GM12878 (cell line): ENCODE measurements around the gene RPS8. TPM values are rescaled to one million over a fixed set of nuclear protein-coding genes. Genes with fewer than 3 reads are reported as not detected.

Experiments used
- ATAC-seq: fragments of 200-7000 bp; cut with Tn5 transposase; 3 replicates; pipeline ENCODE4 v1.9.1; 2020; ENCODE audit warnings: mild to moderate bottlenecking, moderate library complexity
- BruUV-seq: library from RNA; stranded (reverse); fragments of 400-500 nt; replicated peaks from 2 replicates; lab custom pipeline; 2021; lab: Mats Ljungman, UMichigan
- CTCF ChIA-PET: fragments of 300-600 bp; sonication (Branson Sonifier 250); formaldehyde crosslinking; extraction: SDS; loops from one replicate; lab custom pipeline; 2021; ENCODE audit warnings: inconsistent platforms; lab: Yijun Ruan, JAX
- POLR2A ChIA-PET: fragments of 350-600 bp; formaldehyde crosslinking; extraction: SDS; loops from one replicate; lab custom pipeline; 2021; ENCODE audit warnings: inconsistent platforms; lab: Charles Lee
- RAD21 ChIA-PET: fragments of 300-600 bp; sonication (Branson Sonifier 250); formaldehyde crosslinking; loops from one replicate; lab custom pipeline; 2023; ENCODE audit warnings: antibody characterized with exemption; ENCODE audit not compliant: unreplicated experiment; lab: Charles Lee
- SMC1A ChIA-PET: fragments of 300-600 bp; sonication (Branson Sonifier 250); formaldehyde crosslinking; loops from one replicate; lab custom pipeline; 2023; ENCODE audit not compliant: unreplicated experiment, uncharacterized antibody; lab: Charles Lee
- DNase-seq: peaks from one replicate; pipeline ENCODE4 v3.0.0-alpha.2; 2011; ENCODE audit warnings: low read depth, low spot score
- FAIRE-seq: peaks from 3 replicates; lab custom pipeline; 2011; peaks lifted over from hg19 to GRCh38; lab: Jason Lieb, UNC
- H2AFZ ChIP-seq: 2 replicates; pipeline ENCODE4 v1.6.0; 2011; ENCODE audit warnings: low read depth, low read length, control low read depth; ENCODE audit not compliant: control insufficient read depth
- H3K27ac ChIP-seq: 2 replicates; pipeline ENCODE4 v1.5.1; 2011; ENCODE audit warnings: control low read depth; ENCODE audit not compliant: control insufficient read depth, insufficient read depth
- H3K27me3 ChIP-seq, 2 experiments: replicated peaks in 1 of 2; 2 replicates each; pipeline versions ENCODE4 v1.6.0 to v1.6.1; 2011; ENCODE audit warnings: low read length in 1 of 2; ENCODE audit not compliant: control insufficient read depth in 2 of 2, insufficient read depth in 2 of 2
- H3K36me3 ChIP-seq, 2 experiments: 2 replicates each; pipeline ENCODE4 v1.5.1; 2011; ENCODE audit warnings: low read length in 1 of 2; ENCODE audit not compliant: control insufficient read depth in 2 of 2, insufficient read depth in 2 of 2
- H3K4me1 ChIP-seq: 2 replicates; pipeline ENCODE4 v1.6.1; 2011; ENCODE audit warnings: mild to moderate bottlenecking, low read length, moderate library complexity, mixed read lengths; ENCODE audit not compliant: control insufficient read depth, insufficient read depth
- H3K4me2 ChIP-seq: 2 replicates; pipeline ENCODE4 v1.6.0; 2011; ENCODE audit warnings: control low read depth; ENCODE audit not compliant: control insufficient read depth, insufficient read depth
- H3K4me3 ChIP-seq: fragments of 200-600 bp; sonication (generic); 2 replicates; pipeline ENCODE4 v1.5.1; 2016
- H3K79me2 ChIP-seq: 2 replicates; pipeline ENCODE4 v1.6.0; 2011; ENCODE audit warnings: low read length; ENCODE audit not compliant: control insufficient read depth, insufficient read depth
- H3K9ac ChIP-seq: 2 replicates; pipeline ENCODE4 v1.8.0; 2011; ENCODE audit warnings: low read length, control low read depth, mixed read lengths; ENCODE audit not compliant: control insufficient read depth, insufficient read depth
- H3K9me3 ChIP-seq: replicated peaks from 3 replicates; pipeline ENCODE4 v1.5.1; 2011; ENCODE audit warnings: mild to moderate bottlenecking, low read length; ENCODE audit not compliant: control insufficient read depth, insufficient read depth
- H4K20me1 ChIP-seq: 2 replicates; pipeline ENCODE4 v1.6.0; 2011; ENCODE audit not compliant: control insufficient read depth, insufficient read depth
- CEBPB ChIP-seq, 2 experiments: fragments of 150-350 bp in 1 of 2; IDR thresholded peaks; 2 replicates each; pipeline ENCODE4 v1.6.1; 2012 to 2014; ENCODE audit warnings: low read depth in 2 of 2, low read length in 2 of 2, borderline replicate concordance in 1 of 2, inconsistent platforms in 1 of 2
- EGR1 ChIP-seq, 2 experiments: IDR thresholded peaks; 1 replicate in 1 of 2; 2 replicates in 1 of 2; pipeline ENCODE4 v1.6.1; 2011 to 2012; ENCODE audit warnings: low read depth in 2 of 2, low read length in 2 of 2, borderline replicate concordance in 1 of 2, mild to moderate bottlenecking in 1 of 2, moderate library complexity in 1 of 2
- HDAC2 ChIP-seq: fragments of 200-600 bp; sonication (generic); IDR thresholded peaks from 2 replicates; pipeline ENCODE4 v1.6.1; 2017
- JUND ChIP-seq: IDR thresholded peaks from 2 replicates; pipeline ENCODE4 v1.6.1; 2012; ENCODE audit warnings: low read depth, mild to moderate bottlenecking, low read length, improper control_type of control experiment, moderate library complexity
- LARP7 ChIP-seq: fragments of 450-650 bp; IDR thresholded peaks from 2 replicates; pipeline ENCODE4 v1.6.1; 2017; ENCODE audit warnings: mild to moderate bottlenecking
- MXI1 ChIP-seq: fragments of 150-350 bp; IDR thresholded peaks from 2 replicates; pipeline ENCODE4 v1.6.1; 2011; ENCODE audit warnings: low read depth, mild to moderate bottlenecking, inconsistent platforms, low read length, improper control_type of control experiment
- NFYB ChIP-seq: IDR thresholded peaks from 2 replicates; pipeline ENCODE4 v1.6.1; 2011; ENCODE audit warnings: low read depth, mild to moderate bottlenecking, low read length, improper control_type of control experiment, moderate library complexity; ENCODE audit not compliant: insufficient read depth
- RBBP5 ChIP-seq: fragments of 200-600 bp; sonication (generic); conservative IDR thresholded peaks from 2 replicates; pipeline ENCODE4 v1.6.1; 2016
- SIN3A ChIP-seq: IDR thresholded peaks from 2 replicates; pipeline ENCODE4 v1.6.1; 2012; ENCODE audit warnings: low read depth, low read length, improper control_type of control experiment
- SUZ12 ChIP-seq: fragments of 200-600 bp; sonication (generic); IDR thresholded peaks from one replicate; pipeline ENCODE4 v1.6.1; 2018; ENCODE audit warnings: antibody characterized with exemption, mild to moderate bottlenecking; ENCODE audit not compliant: unreplicated experiment
- TAF1 ChIP-seq: IDR thresholded peaks from 2 replicates; pipeline ENCODE4 v1.6.1; 2011; ENCODE audit warnings: mild to moderate bottlenecking, low read depth, low read length, borderline replicate concordance
- WRNIP1 ChIP-seq: IDR thresholded peaks from 2 replicates; pipeline ENCODE4 v1.6.1; 2011; ENCODE audit warnings: low read depth, low read length, improper control_type of control experiment, borderline replicate concordance
- ZNF384 ChIP-seq: IDR thresholded peaks from 2 replicates; pipeline ENCODE4 v1.6.1; 2012; ENCODE audit warnings: low read depth, mild to moderate bottlenecking, low read length, improper control_type of control experiment, borderline replicate concordance
- WGBS: methylation state at CpG from one replicate; pipeline ENCODE4 v1.1.6; 2016; ENCODE audit warnings: low lambda C conversion rate; ENCODE audit not compliant: insufficient replicate concordance, insufficient coverage; ENCODE audit errors: missing lambda C conversion rate; 5-methylcytosine and 5-hydroxymethylcytosine counted together
- in situ Hi-C: fragments of 300-500 bp; cut with MboI; formaldehyde crosslinking; loops from 9 replicates; pipeline ENCODE4 v1.14.3; 2018; ENCODE audit warnings: mixed read lengths
- intact Hi-C: fragments of 100-400 bp; cut with micrococcal nuclease; formaldehyde crosslinking; loops from one replicate; pipeline ENCODE4 v1.14.2; 2022; ENCODE audit not compliant: unreplicated experiment
- polyA plus RNA-seq, 11 experiments: library from polyadenylated mRNA; depleted of rRNA in 4 of 11; unstranded in 6 of 11; stranded (reverse) in 5 of 11; fragments of >200 nt; fragmentation: Nextera tagmentation in 4 of 11; fragmentation: Illumina TruSeq in 1 of 11; extraction: Ambion mirVana in 4 of 11; extraction: Trizol in 1 of 11; gene quantifications; 1 replicate in 1 of 11; 2 replicates in 10 of 11; pipeline versions ENCODE4 v1.2.1 to v1.2.3, GENCODE V29; 2011 to 2016; ENCODE audit warnings: inconsistent platforms in 2 of 11, missing spikeins in 2 of 11, low read depth in 1 of 11
- total RNA-seq, 4 experiments: library from RNA; depleted of rRNA in 3 of 4; stranded (reverse); fragments of >200 nt in 3 of 4; fragmentation: Illumina TruSeq in 1 of 4; extraction: Trizol in 1 of 4; gene quantifications; 2 replicates each; pipeline versions ENCODE4 v1.2.1 to v1.2.3, GENCODE V29; 2013 to 2021
- TF ChIP-seq, protein P1 (sequence below): fragments of 450-650 bp; IDR thresholded peaks from 2 replicates; pipeline ENCODE4 v1.6.1; 2017; ENCODE audit warnings: borderline replicate concordance
- TF ChIP-seq, protein P2 (sequence below): IDR thresholded peaks from 2 replicates; pipeline ENCODE4 v1.6.1; 2012; ENCODE audit warnings: low read depth, low read length, improper control_type of control experiment

RPS8 gene
- total and polyA plus RNA-seq, 10 of the 15 experiments (the other 5 are each of a cell fraction or from before 2014, with no cell fraction given), result 1,296 to 3,461 (median 2,877) TPM

DNA sequence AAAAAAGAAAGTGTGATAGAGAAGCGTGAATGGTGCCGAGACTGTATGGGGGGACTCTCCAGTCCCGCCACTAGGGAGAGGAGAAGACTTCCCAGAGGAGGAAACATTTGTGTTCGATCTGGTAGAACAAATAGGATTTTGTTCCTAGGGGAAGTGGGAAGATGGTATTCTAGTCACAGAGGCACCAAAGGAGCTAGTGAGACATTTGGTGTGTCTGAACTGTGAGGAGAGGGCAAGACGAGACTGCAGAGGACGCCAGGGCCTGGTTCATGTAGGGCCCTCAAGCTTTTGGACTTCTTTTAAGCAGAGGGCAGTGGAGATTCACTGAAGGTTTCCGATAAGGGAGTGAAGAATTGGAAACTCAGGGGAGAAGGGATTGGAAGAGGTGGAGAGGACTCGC lies 35.9 kb downstream of the RPS8 start (continued):
- TF ChIP-seq, protein P1, sequence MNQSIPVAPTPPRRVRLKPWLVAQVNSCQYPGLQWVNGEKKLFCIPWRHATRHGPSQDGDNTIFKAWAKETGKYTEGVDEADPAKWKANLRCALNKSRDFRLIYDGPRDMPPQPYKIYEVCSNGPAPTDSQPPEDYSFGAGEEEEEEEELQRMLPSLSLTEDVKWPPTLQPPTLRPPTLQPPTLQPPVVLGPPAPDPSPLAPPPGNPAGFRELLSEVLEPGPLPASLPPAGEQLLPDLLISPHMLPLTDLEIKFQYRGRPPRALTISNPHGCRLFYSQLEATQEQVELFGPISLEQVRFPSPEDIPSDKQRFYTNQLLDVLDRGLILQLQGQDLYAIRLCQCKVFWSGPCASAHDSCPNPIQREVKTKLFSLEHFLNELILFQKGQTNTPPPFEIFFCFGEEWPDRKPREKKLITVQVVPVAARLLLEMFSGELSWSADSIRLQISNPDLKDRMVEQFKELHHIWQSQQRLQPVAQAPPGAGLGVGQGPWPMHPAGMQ, result no peak
- TF ChIP-seq LARP7 (no peak), WRNIP1 (no peak)

DNA sequence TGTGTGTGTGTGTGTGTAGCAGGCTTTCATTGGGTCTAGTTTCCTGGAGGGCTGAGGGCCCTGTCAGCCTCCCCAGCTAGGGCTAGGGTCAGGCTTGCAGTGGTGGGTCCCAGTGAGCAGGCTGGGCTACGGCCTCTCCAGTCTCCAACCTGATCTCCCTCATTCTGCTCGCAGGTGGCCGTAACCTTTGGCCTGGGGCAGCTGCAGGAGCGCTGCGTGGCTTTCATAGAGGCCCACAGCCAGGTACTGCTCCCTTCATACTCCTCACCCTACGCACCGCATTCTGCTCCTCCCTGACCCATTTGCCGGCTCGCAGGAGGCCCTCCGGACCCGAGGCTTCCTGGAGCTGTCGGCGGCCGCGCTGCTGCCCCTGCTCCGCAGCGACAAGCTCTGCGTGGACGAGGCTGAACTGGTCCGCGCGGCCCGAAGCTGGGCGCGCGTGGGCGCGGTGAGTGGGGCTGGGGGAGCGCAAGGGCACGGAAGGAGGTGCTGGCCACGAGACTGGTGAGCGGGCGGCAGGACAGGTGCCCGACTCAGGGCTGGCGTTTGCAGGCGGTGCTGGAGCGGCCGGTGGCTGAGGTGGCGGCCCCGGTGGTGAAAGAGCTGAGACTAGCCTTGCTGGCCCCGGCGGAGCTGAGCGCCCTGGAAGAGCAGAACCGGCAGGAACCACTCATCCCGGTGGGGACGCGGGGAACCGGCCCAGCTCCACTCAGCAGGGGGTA lies 37.6 kb downstream of the RPS8 start:
- H3K9me3 ChIP-seq, result no peaks in the 10 kb centered on the region
- ChIA-PET CTCF (interaction anchor here (1.0 to 3.5 kb wide), 7 partner anchors 14 to 237 kb away, joined by 3 to 24 read pairs (median 4); partner anchors contain the start of genes HECTD3, PLK3, RNU5D-1 and RPS8), RAD21 (interaction anchor here (1.2 to 2.3 kb wide), 3 partner anchors 13 to 491 kb away, joined by 4 to 18 read pairs (median 4); partner anchors contain the start of gene PLK3), SMC1A (interaction anchor here (1.3 to 1.7 kb wide), 2 partner anchors 13 to 37 kb away, joined by 3 to 4 read pairs; partner anchors contain the start of genes PLK3 and RPS8)
- DNase-seq (no peak), ATAC-seq (no peak)
- H3K36me3 ChIP-seq, result no peaks in the 10 kb centered on the region; a peak in 1 of 4 replicates
- H3K27ac ChIP-seq, result peak overlapping the region; percentile 71; the same call in 1 of the 2 replicates
- 75% methylated on average over 41 of the region's 48 CpGs for WGBS
- TF ChIP-seq ZNF384, result no peak
- no peak for TF ChIP-seq SUZ12
- TF ChIP-seq EGR1 (IDR thresholded peaks at IDR 0.05; ENCODE audit: borderline replicate concordance in 1 of 2, low read depth in 2 of 2, low read length in 2 of 2), result no peak
- no peak for TF ChIP-seq HDAC2
- TF ChIP-seq RBBP5, result no peak
- TF ChIP-seq SIN3A, result no peak
- no peak for TF ChIP-seq MXI1
- TF ChIP-seq TAF1, result no peak
- TF ChIP-seq, protein P2, sequence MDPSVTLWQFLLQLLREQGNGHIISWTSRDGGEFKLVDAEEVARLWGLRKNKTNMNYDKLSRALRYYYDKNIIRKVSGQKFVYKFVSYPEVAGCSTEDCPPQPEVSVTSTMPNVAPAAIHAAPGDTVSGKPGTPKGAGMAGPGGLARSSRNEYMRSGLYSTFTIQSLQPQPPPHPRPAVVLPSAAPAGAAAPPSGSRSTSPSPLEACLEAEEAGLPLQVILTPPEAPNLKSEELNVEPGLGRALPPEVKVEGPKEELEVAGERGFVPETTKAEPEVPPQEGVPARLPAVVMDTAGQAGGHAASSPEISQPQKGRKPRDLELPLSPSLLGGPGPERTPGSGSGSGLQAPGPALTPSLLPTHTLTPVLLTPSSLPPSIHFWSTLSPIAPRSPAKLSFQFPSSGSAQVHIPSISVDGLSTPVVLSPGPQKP, result no peak
- TF ChIP-seq CEBPB (IDR thresholded peaks at IDR 0.05; ENCODE audit: borderline replicate concordance in 1 of 2, low read depth in 2 of 2, low read length in 2 of 2), result no peak
- TF ChIP-seq JUND, result no peak
- no peak for TF ChIP-seq NFYB
- TF ChIP-seq, all 136 proteins: peak for 0
- no peaks in the 10 kb centered on the region for H3K27me3 ChIP-seq
- FAIRE-seq, result no peak
- H3K4me3 ChIP-seq, result no peak overlapping the region
- H3K4me2 ChIP-seq, result peak overlapping the region; percentile 77
- intact Hi-C loops (no loop called here), in situ Hi-C loops (no loop called here)
- H4K20me1 ChIP-seq, result no peaks in the 10 kb centered on the region
- POLR2A ChIA-PET, result interaction anchor here (0.6 to 2.4 kb wide), 7 partner anchors 8 to 820 kb away, joined by 3 to 26 read pairs (median 5); partner anchors contain the start of genes PLK3, RNU5D-1 and RPS8
- no TSS peak for BruUV-seq
- H3K79me2 ChIP-seq, result no peaks in the 10 kb centered on the region
- peaks cover 32% of the 10 kb centered on the region for H3K4me1 ChIP-seq
- peak overlapping the region; percentile 78 for H2AFZ ChIP-seq
- H3K9ac ChIP-seq, result no peak overlapping the region
